SH-SY5Y (cell line): ENCODE measurements around the gene CHMP6.

Experiments used
- GATA2 ChIP-seq: IDR thresholded peaks from 2 replicates; pipeline ENCODE4 v1.6.1; 2011; ENCODE audit warnings: mild to moderate bottlenecking, low read depth, low read length
- GATA3 ChIP-seq: IDR thresholded peaks from 2 replicates; pipeline ENCODE4 v1.6.1; 2011; ENCODE audit warnings: low read depth, mild to moderate bottlenecking, low read length, moderate library complexity

DNA sequence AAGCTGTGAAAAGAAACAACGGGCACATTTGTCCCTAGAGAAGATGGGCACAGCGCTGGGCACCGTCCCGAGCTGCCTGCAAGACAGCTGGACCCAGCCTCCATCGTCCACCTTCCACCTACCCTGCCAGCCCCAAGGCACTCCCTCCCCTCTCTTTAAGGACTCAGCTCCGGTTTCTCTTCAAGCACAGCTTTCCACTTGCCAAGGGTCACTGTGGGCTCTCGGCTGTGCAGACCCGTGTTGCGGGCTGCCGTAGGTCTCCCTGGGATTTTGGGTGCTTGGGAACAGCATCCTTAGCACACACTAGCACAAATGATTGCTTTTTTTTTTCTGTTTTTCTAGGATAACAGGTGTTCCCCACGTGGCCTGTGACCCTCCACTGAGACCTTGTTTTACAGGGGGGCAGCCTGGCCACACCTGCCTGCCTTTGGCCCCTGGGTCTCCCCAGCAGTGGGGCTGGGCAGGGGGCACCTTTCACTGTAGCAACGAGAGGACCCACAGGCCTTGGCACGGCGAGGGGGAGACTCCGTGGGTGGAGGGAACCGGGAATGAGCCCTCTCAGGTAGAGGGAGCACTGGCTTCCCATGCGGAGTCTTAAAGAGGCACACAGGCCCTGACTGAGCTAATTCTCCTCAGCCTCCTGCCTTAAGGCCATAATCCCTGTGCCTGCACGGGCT is 1.4 kb downstream of the CHMP6 start:
- TF ChIP-seq GATA3, result no peak
- no peak for TF ChIP-seq GATA2
